Heart left ventricle (tissue), 16 donors: Measurements from ENCODE around the gene LMTK2. TPM values are rescaled to one million over a fixed set of nuclear protein-coding genes. Genes with fewer than 3 reads are reported as not detected.

Source experiments
- ATAC-seq, 4 donors: fragments of 200-7000 bp; cut with Tn5 transposase; one replicate each; pipeline ENCODE4 v1.9.1; 2020 to 2022; ENCODE audit warnings: moderate library complexity in 4 of 4, mild to moderate bottlenecking in 3 of 4, moderate number of reproducible peaks in 1 of 4
- DNase-seq, 5 donors: peaks; one replicate each; pipeline ENCODE4 v3.0.0-alpha.2; 2020
- H3K27ac ChIP-seq, 12 donors: fragments of 200-600 bp; sonication (generic) in 4 of 12; one replicate each; pipeline versions ENCODE4 v1.5.0 to v1.8.0; 2016 to 2022; ENCODE audit warnings: mild to moderate bottlenecking in 2 of 12
- H3K27me3 ChIP-seq, 9 donors: fragments of 200-600 bp; sonication (generic) in 2 of 9; one replicate each; pipeline versions ENCODE4 v1.5.1 to v1.8.0; 2016 to 2022; ENCODE audit warnings: mild to moderate bottlenecking in 3 of 9
- H3K36me3 ChIP-seq, 9 donors: fragments of 200-600 bp; sonication (generic) in 2 of 9; one replicate each; pipeline versions ENCODE4 v1.5.0 to v1.8.0; 2018 to 2022; ENCODE audit warnings: mild to moderate bottlenecking in 2 of 9
- H3K4me1 ChIP-seq, 12 donors: fragments of 200-600 bp; sonication (generic) in 4 of 12; one replicate each; pipeline versions ENCODE4 v1.5.0 to v1.8.0; 2016 to 2022; ENCODE audit warnings: mild to moderate bottlenecking in 3 of 12
- H3K4me3 ChIP-seq, 12 donors: fragments of 200-600 bp; sonication (generic) in 4 of 12; one replicate each; pipeline versions ENCODE4 v1.5.0 to v1.8.0; 2017 to 2022; ENCODE audit warnings: mild to moderate bottlenecking in 9 of 12, moderate library complexity in 4 of 12
- H3K9me3 ChIP-seq, 12 donors: fragments of 200-600 bp; sonication (generic) in 4 of 12; one replicate each; pipeline versions ENCODE4 v1.5.0 to v1.8.0; 2016 to 2022; ENCODE audit warnings: mild to moderate bottlenecking in 1 of 12
- POLR2A ChIP-seq, 2 donors: fragments of 450-650 bp; IDR thresholded peaks; one replicate each; pipeline ENCODE4 v1.6.1; 2017; ENCODE audit warnings: antibody characterized with exemption in 2 of 2, mild to moderate bottlenecking in 2 of 2, moderate library complexity in 2 of 2
- WGBS, 4 donors: extraction: QIAGEN DNeasy Blood & Tissue Kit in 2 of 4; methylation state at CpG; one replicate each; pipeline versions ENCODE4 v1.1.5 to v1.1.7; 2013 to 2018; 5-methylcytosine and 5-hydroxymethylcytosine counted together
- intact Hi-C, 10 donors: fragments of 100-400 bp; cut with DNase I; formaldehyde crosslinking; loops; one replicate each; pipeline versions ENCODE4 v1.11.1 to v1.14.2; 2022
- polyA plus RNA-seq, 2 donors: library from polyadenylated mRNA; stranded (reverse); fragments of 200-250 nt; gene quantifications; one replicate each; pipeline ENCODE4 v1.2.3, GENCODE V29; 2013
- total RNA-seq, 9 donors: library from RNA; depleted of rRNA in 2 of 9; stranded (reverse); fragments of >200 nt in 2 of 9; fragmentation: NEBNext Ultra II Directional in 3 of 9; extraction: Animal tissue kit (Norgen Biotek cat#: 25700) in 3 of 9; gene quantifications; one replicate each; pipeline versions ENCODE4 v1.1.0 to v1.2.4, GENCODE V29; 2016 to 2023
- TF ChIP-seq, protein P1 (sequence below), 12 donors: fragments of 200-600 bp; sonication (generic) in 4 of 12; IDR thresholded peaks; one replicate each; pipeline versions ENCODE4 v1.5.0 to v1.8.0; 2018 to 2022; ENCODE audit warnings: antibody characterized with exemption in 12 of 12, mild to moderate bottlenecking in 5 of 12
- donor health status: ischemic (EF 13 %, LVEDD 7.1; RV severe dilation, severe dysfunction).
- donor health status: healthy with polysubstance abuse.
- donor health status: DM: no; HTN: yes; CAD: no.
- donor health status: DM: no; HTN: no; CAD: no.
- donor health status: ischemic (EF 25% LVEDD 6.9; RV normal size, moderate dysfunction).
- donor health status: ischemic (EF 25% LVEDD 5.7; RV mildly dilated, moderate dysfunction).
- donor health status: healthy.
- donor health status: DM: yes; HTN: yes; CAD: no.
- donor health status: ischemic (EF 35%, LVEDD 5.7; RV mildly dilated, moderate dysfunction).
- donor health status: nonischemic (EF 11% LVEDD 7.7; RV severe dilation, severe dysfunction).
- donor health status: DM: yes; HTN: yes; CAD: no.
- donor health status: PGD.
- donor health status: ischemic (EF 29% LVEDD 5.4; RV normal size, mild dysfunction).
- donor health status: nonischemic (EF 23%, LVEDD 6.1; RV moderate dilation, normal function).

LMTK2 gene
- total and polyA plus RNA-seq, 11 donors, result 6.3 to 58.3 (median 27.3) TPM

DNA sequence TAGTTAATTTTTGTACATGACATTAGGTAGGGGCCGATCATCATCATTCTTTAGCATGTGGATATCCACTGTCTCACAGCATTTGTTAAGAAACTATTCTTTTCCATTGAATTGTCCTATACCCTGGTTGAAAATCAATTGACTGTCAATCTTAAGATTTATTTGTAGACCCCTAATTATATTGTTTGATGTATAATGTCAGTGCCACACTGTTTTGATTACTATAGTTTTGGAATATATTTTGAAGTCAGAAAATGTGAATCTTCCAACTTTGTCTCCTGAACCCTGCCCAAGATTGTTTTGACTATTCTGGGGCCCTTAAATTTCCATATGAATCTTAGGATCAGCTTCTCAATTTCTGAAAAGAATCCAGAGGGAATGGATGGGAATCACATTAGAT is 6.6 kb upstream of the LMTK2 start:
- Histone ChIP-seq H3K36me3 (no peaks in the 10 kb centered on the region), H3K9me3 (peaks cover 0 to 72% (median 34%) of the 10 kb centered on the region in 12 donors), H3K4me3 (no peak overlapping the region), H3K27ac (no peak overlapping the region), H3K27me3 (no peaks in the 10 kb centered on the region), H3K4me1 (no peaks in the 10 kb centered on the region)
- DNase-seq (no peak), ATAC-seq (no peak)
- intact Hi-C loops, result loop anchor here in 3 of 10 donors (10.0 kb wide), 2 partner anchors 75 to 145 kb away; no protein-coding TSS in a partner anchor
- 63 to 85% (median 84%) methylated on average over 1 of the region's 1 CpG for WGBS, 4 donors
- TF ChIP-seq POLR2A (IDR thresholded peaks at IDR 0.05), result no peak
- TF ChIP-seq, protein P1, sequence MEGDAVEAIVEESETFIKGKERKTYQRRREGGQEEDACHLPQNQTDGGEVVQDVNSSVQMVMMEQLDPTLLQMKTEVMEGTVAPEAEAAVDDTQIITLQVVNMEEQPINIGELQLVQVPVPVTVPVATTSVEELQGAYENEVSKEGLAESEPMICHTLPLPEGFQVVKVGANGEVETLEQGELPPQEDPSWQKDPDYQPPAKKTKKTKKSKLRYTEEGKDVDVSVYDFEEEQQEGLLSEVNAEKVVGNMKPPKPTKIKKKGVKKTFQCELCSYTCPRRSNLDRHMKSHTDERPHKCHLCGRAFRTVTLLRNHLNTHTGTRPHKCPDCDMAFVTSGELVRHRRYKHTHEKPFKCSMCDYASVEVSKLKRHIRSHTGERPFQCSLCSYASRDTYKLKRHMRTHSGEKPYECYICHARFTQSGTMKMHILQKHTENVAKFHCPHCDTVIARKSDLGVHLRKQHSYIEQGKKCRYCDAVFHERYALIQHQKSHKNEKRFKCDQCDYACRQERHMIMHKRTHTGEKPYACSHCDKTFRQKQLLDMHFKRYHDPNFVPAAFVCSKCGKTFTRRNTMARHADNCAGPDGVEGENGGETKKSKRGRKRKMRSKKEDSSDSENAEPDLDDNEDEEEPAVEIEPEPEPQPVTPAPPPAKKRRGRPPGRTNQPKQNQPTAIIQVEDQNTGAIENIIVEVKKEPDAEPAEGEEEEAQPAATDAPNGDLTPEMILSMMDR (IDR thresholded peaks at IDR 0.05), result no peak

DNA sequence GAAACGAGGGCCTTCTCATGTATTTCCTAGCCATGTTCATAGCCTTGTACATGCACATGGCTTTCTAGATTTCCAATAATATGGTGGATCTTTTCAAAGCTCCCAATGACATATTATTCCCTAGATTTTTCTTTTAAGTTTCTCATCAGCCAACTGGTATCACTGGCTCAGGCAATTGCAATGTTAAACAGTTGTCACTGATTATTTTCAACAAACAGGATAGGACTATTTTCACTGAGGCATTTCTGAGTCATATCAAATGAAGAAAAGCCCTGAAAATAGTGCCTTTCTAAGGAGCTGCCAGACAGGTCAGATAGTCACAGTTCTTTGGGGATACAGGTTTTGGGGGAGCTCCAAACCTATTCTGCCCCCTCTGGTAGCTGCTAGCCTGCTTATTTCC is 4.5 kb upstream of the LMTK2 start:
- intact Hi-C loops, result loop anchor here in 3 of 10 donors (10.0 kb wide), 2 partner anchors 77 to 143 kb away; no protein-coding TSS in a partner anchor
- DNase-seq (no peak), ATAC-seq (no peak)
- Histone ChIP-seq H3K4me3 (no peak overlapping the region), H3K27ac (no peak overlapping the region), H3K9me3 (peaks cover 0 to 51% (median 22%) of the 10 kb centered on the region in 12 donors), H3K4me1 (peaks cover 0 to 4% (median 0%) of the 10 kb centered on the region in 12 donors), H3K36me3 (no peaks in the 10 kb centered on the region), H3K27me3 (no peaks in the 10 kb centered on the region)
- WGBS, 4 donors, result 50 to 72% (median 54%) methylated on average over 1 of the region's 1 CpG
- TF ChIP-seq, protein P1 (IDR thresholded peaks at IDR 0.05), result no peak
- no peak for TF ChIP-seq POLR2A (IDR thresholded peaks at IDR 0.05)

DNA sequence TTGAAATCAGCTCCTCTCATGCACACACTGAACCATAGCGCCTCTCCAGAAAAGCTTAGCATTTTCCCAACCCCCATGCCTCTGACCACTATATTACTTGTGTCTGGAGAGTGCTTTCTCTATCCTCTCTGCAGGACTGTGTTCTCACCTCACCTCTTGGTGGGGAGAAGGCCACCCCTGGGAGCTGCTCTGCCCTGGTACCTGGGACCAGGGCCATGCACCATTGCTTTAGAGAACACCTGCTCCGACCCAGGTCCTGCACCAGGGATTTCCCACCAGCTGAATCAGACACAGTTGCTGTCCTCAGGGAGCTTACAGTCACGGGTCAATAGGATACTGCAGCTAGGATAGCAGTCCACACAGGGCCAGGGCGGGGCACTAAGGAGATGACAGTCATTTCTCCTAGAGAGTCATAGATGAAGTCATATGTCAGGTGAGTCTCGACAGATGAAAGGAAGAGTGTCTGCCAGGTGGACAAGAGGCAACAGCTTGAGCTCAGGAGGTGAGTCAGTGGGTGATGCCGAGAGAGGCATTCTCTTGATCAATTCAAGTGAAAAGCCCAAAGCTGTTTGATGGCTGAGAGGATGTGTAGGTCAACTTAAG is 619 bp upstream of the LMTK2 start:
- no peak for DNase-seq
- H3K27ac ChIP-seq, result peak overlapping the region in 1 of 12 donors; percentile 93
- H3K36me3 ChIP-seq, result no peaks in the 10 kb centered on the region
- no peak for TF ChIP-seq POLR2A (IDR thresholded peaks at IDR 0.05)
- TF ChIP-seq, protein P1 (IDR thresholded peaks at IDR 0.05), result no peak
- WGBS, 4 donors, result 65 to 74% (median 69%) methylated on average over 4 to 6 of the region's 6 CpGs
- H3K4me1 ChIP-seq, result peaks cover 0 to 38% (median 23%) of the 10 kb centered on the region in 12 donors
- H3K27me3 ChIP-seq, result no peaks in the 10 kb centered on the region
- intact Hi-C loops, result loop anchor here (1.0 to 10.0 kb wide), 9 partner anchors 59 to 139 kb away; no protein-coding TSS in a partner anchor
- peak overlapping the region in 3 of 12 donors; percentile 94 to 100 (median 94) for H3K4me3 ChIP-seq
- ATAC-seq, result no peak
- H3K9me3 ChIP-seq, result peaks cover 0 to 15% (median 7%) of the 10 kb centered on the region in 12 donors

GRCh38 chr7:98107313-98107721 is 655 bp downstream of the LMTK2 start:
- TF ChIP-seq, protein P1 (IDR thresholded peaks at IDR 0.05), result no peak
- no peak for TF ChIP-seq POLR2A (IDR thresholded peaks at IDR 0.05)
- Histone ChIP-seq H3K36me3 (no peaks in the 10 kb centered on the region), H3K4me1 (peaks cover 0 to 46% (median 28%) of the 10 kb centered on the region in 12 donors), H3K27me3 (no peaks in the 10 kb centered on the region), H3K4me3 (peak overlapping the region; percentile 78 to 100 (median 94)), H3K27ac (peak overlapping the region; percentile 60 to 93 (median 86)), H3K9me3 (peaks cover 0 to 8% (median under 1%) of the 10 kb centered on the region in 12 donors)
- DNase-seq, result peak in 1 of 5 donors; percentile 39
- WGBS, 4 donors, result 0 to 1% (median 1%) methylated on average over 6 to 32 of the region's 32 CpGs
- peak in 2 of 4 donors; percentile 3 to 19 for ATAC-seq
- intact Hi-C loops, result loop anchor here in 8 of 10 donors (2.0 to 10.0 kb wide), 5 partner anchors 60 to 137 kb away; no protein-coding TSS in a partner anchor
